PC-3 (cell line): ENCODE data around the gene DHRS7C. TPM values are rescaled to one million over a fixed set of nuclear protein-coding genes. Genes with fewer than 3 reads are reported as not detected.

Experiments
- ATAC-seq: fragments of 200-7000 bp; cut with Tn5 transposase; 2 replicates; pipeline ENCODE4 v1.9.1; 2020; ENCODE audit warnings: mild to moderate bottlenecking, moderate library complexity
- BruUV-seq: library from RNA; stranded (reverse); fragments of 400-500 nt; replicated peaks from 2 replicates; lab custom pipeline; 2021; lab: Mats Ljungman, UMichigan
- CTCF ChIA-PET: fragments of 300-600 bp; sonication (Branson Sonifier 250); formaldehyde crosslinking; loops from one replicate; lab custom pipeline; 2022; ENCODE audit warnings: antibody characterized with exemption; lab: Charles Lee
- POLR2A ChIA-PET: fragments of 300-600 bp; sonication (Branson Sonifier 250); formaldehyde crosslinking; loops from one replicate; lab custom pipeline; 2022; ENCODE audit warnings: antibody characterized with exemption; ENCODE audit not compliant: unreplicated experiment; lab: Charles Lee
- DNase-seq: peaks from one replicate; pipeline ENCODE4 v3.0.0-alpha.2; 2015
- H2AFZ ChIP-seq: fragments of 300-600 bp; sonication (generic); 2 replicates; pipeline ENCODE4 v1.6.0; 2016; ENCODE audit warnings: antibody characterized with exemption, low read length
- H3F3A ChIP-seq: fragments of 300-600 bp; sonication (generic); one replicate; pipeline ENCODE4 v1.6.0; 2017; ENCODE audit warnings: antibody characterized with exemption, low read length, control low read depth, mild to moderate bottlenecking; ENCODE audit not compliant: unreplicated experiment
- H3K27ac ChIP-seq: fragments of 300-600 bp; sonication (generic); 2 replicates; pipeline ENCODE4 v1.5.1; 2016; ENCODE audit warnings: mild to moderate bottlenecking, low read length
- H3K27me3 ChIP-seq: fragments of 300-600 bp; sonication (generic); 2 replicates; pipeline ENCODE4 v1.6.1; 2016; ENCODE audit warnings: low read length, mixed read lengths
- H3K36me3 ChIP-seq: fragments of 300-600 bp; sonication (generic); 2 replicates; pipeline ENCODE4 v1.6.1; 2016; ENCODE audit warnings: low read depth, mixed run types, low read length, mixed read lengths
- H3K4me1 ChIP-seq: fragments of 300-600 bp; sonication (generic); 2 replicates; pipeline ENCODE4 v1.5.1; 2016; ENCODE audit warnings: low read length; ENCODE audit not compliant: insufficient read depth
- H3K4me2 ChIP-seq: fragments of 300-600 bp; sonication (generic); 2 replicates; pipeline ENCODE4 v1.6.0; 2016; ENCODE audit warnings: low read length
- H3K4me3 ChIP-seq: fragments of 300-600 bp; sonication (generic); 2 replicates; pipeline ENCODE4 v1.5.1; 2016; ENCODE audit warnings: mild to moderate bottlenecking, low read length, mixed read lengths
- H3K79me2 ChIP-seq: fragments of 300-600 bp; sonication (generic); 2 replicates; pipeline ENCODE4 v1.6.1; 2017; ENCODE audit warnings: low read length, mixed read lengths
- H3K9ac ChIP-seq: fragments of 300-600 bp; sonication (generic); 2 replicates; pipeline ENCODE4 v1.6.0; 2016; ENCODE audit warnings: mild to moderate bottlenecking, low read length
- H3K9me2 ChIP-seq: fragments of 300-600 bp; sonication (generic); replicated peaks from 2 replicates; pipeline ENCODE4 v1.6.1; 2016; ENCODE audit warnings: mixed run types, low read length, mixed read lengths
- H3K9me3 ChIP-seq: fragments of 300-600 bp; sonication (generic); 2 replicates; pipeline ENCODE4 v1.6.1; 2016; ENCODE audit warnings: low read length, mixed read lengths
- H4K20me1 ChIP-seq: fragments of 300-600 bp; sonication (generic); 2 replicates; pipeline ENCODE4 v1.6.1; 2016; ENCODE audit warnings: low read length, mixed read lengths
- EZH2 ChIP-seq: fragments of 300-600 bp; sonication (generic); IDR thresholded peaks from one replicate; pipeline ENCODE4 v1.6.1; 2017; ENCODE audit warnings: antibody characterized with exemption, mild to moderate bottlenecking, low read length; ENCODE audit not compliant: unreplicated experiment
- EZH2phosphoT487 ChIP-seq: fragments of 300-600 bp; sonication (generic); IDR thresholded peaks from 2 replicates; pipeline ENCODE4 v1.6.1; 2018; ENCODE audit warnings: mild to moderate bottlenecking, antibody characterized with exemption, low read length, borderline replicate concordance
- intact Hi-C: fragments of 100-400 bp; cut with micrococcal nuclease; formaldehyde crosslinking; loops from 2 replicates; pipeline ENCODE4 v1.9.0; 2023
- total RNA-seq: library from RNA; depleted of rRNA; stranded (reverse); fragments of >200 nt; gene quantifications from 2 replicates; pipeline ENCODE4 v1.2.3, GENCODE V29; 2014
- TF ChIP-seq, protein P1 (sequence below): fragments of 300-600 bp; sonication (generic); conservative IDR thresholded peaks from 2 replicates; pipeline ENCODE4 v1.5.1; 2017; ENCODE audit warnings: antibody characterized with exemption, low read depth, mild to moderate bottlenecking, low read length

Gene DHRS7C
- total RNA-seq, 1 experiment from 2014 or later = not detected

DNA sequence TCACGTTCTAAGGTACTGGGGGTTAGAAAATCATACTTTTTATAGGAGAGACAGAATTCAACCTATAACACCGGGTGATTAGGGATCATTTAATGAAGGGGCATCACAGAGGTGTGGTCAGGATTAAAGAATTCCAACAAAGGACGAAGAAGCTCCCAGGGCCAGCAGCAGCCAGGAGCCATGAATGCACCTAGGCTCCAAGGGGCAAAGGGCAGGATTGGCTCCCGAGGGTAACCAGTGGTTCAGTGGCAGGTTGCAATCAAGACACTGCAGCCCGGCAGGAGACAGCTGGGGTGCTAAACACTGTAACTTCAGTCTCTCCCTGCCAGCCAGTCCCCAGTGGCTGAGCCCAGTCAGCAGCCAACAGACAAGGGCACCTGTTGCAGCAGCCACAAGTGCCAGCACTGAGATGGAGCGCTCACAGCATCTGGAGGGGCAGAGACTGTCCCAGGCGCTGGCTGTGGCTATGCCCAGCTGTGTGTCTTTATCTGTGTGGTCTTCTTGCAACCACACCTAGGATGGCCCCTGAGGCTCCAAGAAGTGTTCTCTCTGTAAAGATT is 23.9 kb downstream of the DHRS7C start:
- no peak overlapping the region for H3K4me2 ChIP-seq
- H3K4me3 ChIP-seq = no peak overlapping the region
- BruUV-seq = no TSS peak
- H3K9me3 ChIP-seq = no peaks in the 10 kb centered on the region
- H3K4me1 ChIP-seq = no peaks in the 10 kb centered on the region
- H3K79me2 ChIP-seq = no peaks in the 10 kb centered on the region
- H3K9ac ChIP-seq = no peak overlapping the region
- intact Hi-C loops = no loop called here
- ChIA-PET POLR2A (no interaction called here), CTCF (no interaction called here)
- H3K27me3 ChIP-seq = peaks cover 13% of the 10 kb centered on the region; the same call in 1 of the 2 replicates
- H4K20me1 ChIP-seq = no peaks in the 10 kb centered on the region
- TF ChIP-seq EZH2phosphoT487 = no peak
- no peak overlapping the region for H3K27ac ChIP-seq
- H3K9me2 ChIP-seq = no peaks in the 10 kb centered on the region
- ATAC-seq (no peak), DNase-seq (no peak)
- no peak overlapping the region for H2AFZ ChIP-seq
- no peaks in the 10 kb centered on the region for H3F3A ChIP-seq
- H3K36me3 ChIP-seq = no peaks in the 10 kb centered on the region

DNA sequence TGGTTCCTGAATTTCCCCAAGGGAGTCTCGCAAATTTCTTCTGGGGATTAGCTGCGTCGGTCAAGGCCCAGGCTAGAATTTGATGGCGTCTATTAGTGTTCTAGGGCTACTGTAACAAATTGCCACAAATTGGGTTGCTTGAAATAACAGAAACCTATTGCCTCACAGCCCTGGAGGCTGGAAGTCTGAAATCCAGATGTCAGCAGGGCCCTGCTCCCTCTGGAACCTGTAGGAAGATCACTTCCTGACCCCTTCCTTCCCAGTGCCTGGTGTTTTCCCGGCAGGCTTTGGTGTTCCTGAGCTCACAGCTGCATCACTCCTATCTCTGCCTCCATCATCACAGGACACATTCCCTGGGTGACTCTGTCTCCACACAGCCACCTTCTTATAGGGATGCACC is 24.4 kb downstream of the DHRS7C start:
- intact Hi-C loops = no loop called here
- no peak for TF ChIP-seq EZH2
- TF ChIP-seq EZH2phosphoT487 = no peak
- TF ChIP-seq, protein P1, sequence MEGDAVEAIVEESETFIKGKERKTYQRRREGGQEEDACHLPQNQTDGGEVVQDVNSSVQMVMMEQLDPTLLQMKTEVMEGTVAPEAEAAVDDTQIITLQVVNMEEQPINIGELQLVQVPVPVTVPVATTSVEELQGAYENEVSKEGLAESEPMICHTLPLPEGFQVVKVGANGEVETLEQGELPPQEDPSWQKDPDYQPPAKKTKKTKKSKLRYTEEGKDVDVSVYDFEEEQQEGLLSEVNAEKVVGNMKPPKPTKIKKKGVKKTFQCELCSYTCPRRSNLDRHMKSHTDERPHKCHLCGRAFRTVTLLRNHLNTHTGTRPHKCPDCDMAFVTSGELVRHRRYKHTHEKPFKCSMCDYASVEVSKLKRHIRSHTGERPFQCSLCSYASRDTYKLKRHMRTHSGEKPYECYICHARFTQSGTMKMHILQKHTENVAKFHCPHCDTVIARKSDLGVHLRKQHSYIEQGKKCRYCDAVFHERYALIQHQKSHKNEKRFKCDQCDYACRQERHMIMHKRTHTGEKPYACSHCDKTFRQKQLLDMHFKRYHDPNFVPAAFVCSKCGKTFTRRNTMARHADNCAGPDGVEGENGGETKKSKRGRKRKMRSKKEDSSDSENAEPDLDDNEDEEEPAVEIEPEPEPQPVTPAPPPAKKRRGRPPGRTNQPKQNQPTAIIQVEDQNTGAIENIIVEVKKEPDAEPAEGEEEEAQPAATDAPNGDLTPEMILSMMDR = no peak
- no peaks in the 10 kb centered on the region for H4K20me1 ChIP-seq
- H3K9me2 ChIP-seq = no peaks in the 10 kb centered on the region
- H3K27me3 ChIP-seq = peaks cover 13% of the 10 kb centered on the region; the same call in 1 of the 2 replicates
- no peaks in the 10 kb centered on the region for H3K36me3 ChIP-seq
- H3K79me2 ChIP-seq = no peaks in the 10 kb centered on the region
- no peak overlapping the region for H3K4me2 ChIP-seq
- H3K4me3 ChIP-seq = no peak overlapping the region
- H3K9ac ChIP-seq = no peak overlapping the region
- ATAC-seq = no peak
- no peak for DNase-seq
- H3K27ac ChIP-seq = no peak overlapping the region
- ChIA-PET POLR2A (no interaction called here), CTCF (no interaction called here)
- no peaks in the 10 kb centered on the region for H3K4me1 ChIP-seq
- BruUV-seq = no TSS peak
- no peaks in the 10 kb centered on the region for H3F3A ChIP-seq
- H3K9me3 ChIP-seq = no peaks in the 10 kb centered on the region
- H2AFZ ChIP-seq = no peak overlapping the region

DNA sequence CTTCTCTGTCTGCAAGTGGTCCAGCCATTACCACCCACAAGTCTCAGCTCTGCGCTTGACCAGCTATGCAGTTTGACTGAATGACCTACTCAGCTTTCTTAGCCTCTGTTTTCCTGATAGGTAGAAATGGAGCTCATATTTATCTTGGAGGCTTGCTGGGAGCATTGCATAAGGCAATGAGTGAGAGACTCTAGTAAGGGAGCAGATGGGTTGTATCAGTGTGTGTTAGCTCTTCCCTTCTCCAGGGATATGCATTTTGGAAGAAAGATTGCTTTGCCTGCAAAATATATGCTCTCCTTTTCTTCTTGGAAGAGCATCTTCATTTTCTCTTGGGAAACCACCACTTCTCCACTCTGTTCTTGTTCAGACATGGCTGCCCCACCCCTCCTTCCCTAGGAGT is 26.1 kb downstream of the DHRS7C start:
- H2AFZ ChIP-seq = no peak overlapping the region
- H3K4me2 ChIP-seq = no peak overlapping the region
- no peaks in the 10 kb centered on the region for H4K20me1 ChIP-seq
- no peaks in the 10 kb centered on the region for H3K79me2 ChIP-seq
- H3K9me3 ChIP-seq = no peaks in the 10 kb centered on the region
- H3K36me3 ChIP-seq = no peaks in the 10 kb centered on the region
- H3K9me2 ChIP-seq = no peaks in the 10 kb centered on the region
- H3K27ac ChIP-seq = no peak overlapping the region
- ATAC-seq = no peak
- H3K4me1 ChIP-seq = no peaks in the 10 kb centered on the region
- no peak overlapping the region for H3K9ac ChIP-seq
- intact Hi-C loops = no loop called here
- ChIA-PET POLR2A (no interaction called here), CTCF (no interaction called here)
- no peaks in the 10 kb centered on the region for H3F3A ChIP-seq
- H3K4me3 ChIP-seq = no peak overlapping the region
- BruUV-seq = no TSS peak
- no peak for DNase-seq
- H3K27me3 ChIP-seq = peaks cover 13% of the 10 kb centered on the region; the same call in 1 of the 2 replicates
- no peak for TF ChIP-seq EZH2phosphoT487
- TF ChIP-seq, protein P1 = no peak
- no peak for TF ChIP-seq EZH2
